Vagina (tissue), 2 donors: ENCODE measurements around the gene WDR73.

Experiments used
- CTCF ChIP-seq, 3 experiments: fragments of 450-650 bp in 2 of 3; fragments of 200-600 bp in 1 of 3; sonication (generic) in 1 of 3; IDR thresholded peaks; one replicate each; pipeline ENCODE4 v1.5.1; 2017 to 2019; ENCODE audit warnings: antibody characterized with exemption in 3 of 3, mild to moderate bottlenecking in 2 of 3, moderate library complexity in 2 of 3
- POLR2A ChIP-seq, 2 donors: fragments of 450-650 bp; IDR thresholded peaks; one replicate each; pipeline ENCODE4 v1.6.1; 2017; ENCODE audit warnings: antibody characterized with exemption in 2 of 2, mild to moderate bottlenecking in 2 of 2, moderate library complexity in 2 of 2
- POLR2AphosphoS5 ChIP-seq, 2 donors: sonication (generic); formaldehyde crosslinking; IDR thresholded peaks; one replicate each; pipeline ENCODE4 v1.9.0; 2017; ENCODE audit warnings: antibody characterized with exemption in 2 of 2, mild to moderate bottlenecking in 2 of 2, low read depth in 1 of 2; ENCODE audit not compliant: insufficient read depth in 1 of 2

GRCh38 chr15:84647726-84648125 lies 6.4 kb downstream of the WDR73 start:
- TF ChIP-seq CTCF (IDR thresholded peaks at IDR 0.05) = no peak
- TF ChIP-seq POLR2AphosphoS5 (IDR thresholded peaks at IDR 0.05; ENCODE audit: insufficient read depth in 1 of 2, low read depth in 1 of 2) = no peak
- TF ChIP-seq POLR2A (IDR thresholded peaks at IDR 0.05) = no peak
